GM18505 (cell line): ENCODE data around the gene TMEM108.

ENCODE experiments used
- ATAC-seq: cut with Tn5 transposase; IDR thresholded peaks from one replicate; pipeline ENCODE4 v1.9.1; 2021; ENCODE audit not compliant: unreplicated experiment
- POLR2A ChIP-seq: IDR thresholded peaks from 4 replicates; pipeline ENCODE4 v1.6.1; 2011; ENCODE audit warnings: borderline replicate concordance; ENCODE audit not compliant: insufficient read depth, insufficient read length; ENCODE audit errors: extremely low read depth

TMEM108 gene

DNA sequence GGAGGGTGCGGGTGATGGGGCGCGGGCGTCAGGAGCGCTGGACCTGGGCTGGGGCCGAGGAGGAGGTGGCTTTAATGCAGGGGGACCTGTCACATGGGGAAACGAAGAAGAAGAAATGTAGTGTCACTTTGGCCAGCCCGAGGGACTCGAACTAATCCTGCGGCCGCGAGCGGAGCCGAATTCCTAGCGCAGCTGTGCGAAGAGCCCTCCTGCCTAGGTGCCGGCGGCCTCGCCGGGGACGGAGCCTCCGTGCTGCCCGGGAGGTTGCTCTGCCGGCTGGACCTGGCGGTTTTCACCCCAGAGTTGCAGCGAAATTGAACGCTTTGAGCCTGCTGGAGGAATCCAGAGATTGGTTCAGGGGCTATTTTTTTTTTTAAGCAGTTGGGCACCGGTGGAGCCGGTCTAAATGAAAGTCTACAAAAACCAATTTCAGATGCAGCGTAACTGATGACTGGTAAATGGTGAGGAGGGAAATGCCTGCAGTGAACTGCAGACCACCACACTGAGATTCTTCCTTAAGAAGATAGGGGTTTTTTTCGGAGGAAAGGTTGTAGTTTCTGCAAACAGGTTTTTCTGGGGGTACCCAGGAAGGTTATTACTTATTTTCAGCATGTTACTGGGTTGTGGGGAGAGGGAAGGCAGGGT lies 662 bp downstream of the TMEM108 start:
- no peak for TF ChIP-seq POLR2A
- no peak for ATAC-seq

DNA sequence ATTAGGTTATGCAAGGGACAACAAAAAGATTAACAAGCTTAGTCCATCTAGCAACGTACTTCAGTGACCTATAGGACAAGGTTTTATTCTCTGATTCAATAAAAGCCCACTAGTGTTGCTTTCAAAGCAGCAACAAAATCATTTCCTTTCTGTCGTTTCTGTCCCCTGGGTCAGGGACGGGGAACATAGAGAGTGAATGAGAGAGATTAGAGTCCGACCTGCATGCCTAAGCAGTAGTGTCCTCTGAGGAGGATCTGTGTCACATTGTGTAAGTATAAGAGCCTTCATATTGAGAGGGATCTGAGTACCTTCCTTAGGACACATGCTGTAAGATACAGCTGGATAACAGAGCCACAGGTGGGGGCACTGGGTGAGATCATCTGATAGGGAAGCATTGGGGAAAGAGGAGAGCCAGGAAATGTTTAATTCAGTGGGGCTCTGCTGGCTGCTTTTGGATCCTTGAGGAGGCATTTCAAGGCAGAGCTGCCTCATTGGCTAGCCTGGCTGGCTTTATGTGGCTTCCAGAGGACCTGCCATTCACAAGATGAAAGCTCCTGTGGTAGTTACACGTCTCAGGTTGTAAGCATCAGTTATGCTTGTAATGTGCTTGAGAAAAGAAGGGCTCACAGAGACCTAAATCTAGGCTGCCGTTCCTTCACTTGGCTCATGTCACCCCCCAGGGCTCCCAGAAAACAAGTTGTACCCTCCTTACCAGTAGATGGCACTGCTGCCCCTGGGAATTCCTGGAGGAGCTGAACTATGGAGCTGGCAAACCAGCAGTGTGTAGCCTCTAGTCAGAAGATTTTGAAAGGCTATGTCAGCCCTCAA lies 2.7 kb downstream of the TMEM108 start:
- no peak for ATAC-seq
- TF ChIP-seq POLR2A, result no peak

DNA sequence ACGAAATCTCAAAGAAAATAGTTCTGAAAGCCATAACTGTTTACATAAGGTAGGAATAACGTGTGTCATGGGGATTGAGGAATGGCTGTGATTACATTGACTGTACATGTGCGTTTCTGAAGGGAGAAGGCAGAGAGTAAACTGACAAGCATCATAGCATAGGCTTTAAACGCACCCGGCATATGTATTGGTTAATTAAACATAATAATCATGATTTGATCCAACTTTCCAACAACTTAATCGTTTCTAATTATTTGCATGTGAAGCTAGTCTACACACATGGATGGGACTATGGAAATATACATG lies 3.3 kb downstream of the TMEM108 start:
- no peak for TF ChIP-seq POLR2A
- ATAC-seq, result no peak

DNA sequence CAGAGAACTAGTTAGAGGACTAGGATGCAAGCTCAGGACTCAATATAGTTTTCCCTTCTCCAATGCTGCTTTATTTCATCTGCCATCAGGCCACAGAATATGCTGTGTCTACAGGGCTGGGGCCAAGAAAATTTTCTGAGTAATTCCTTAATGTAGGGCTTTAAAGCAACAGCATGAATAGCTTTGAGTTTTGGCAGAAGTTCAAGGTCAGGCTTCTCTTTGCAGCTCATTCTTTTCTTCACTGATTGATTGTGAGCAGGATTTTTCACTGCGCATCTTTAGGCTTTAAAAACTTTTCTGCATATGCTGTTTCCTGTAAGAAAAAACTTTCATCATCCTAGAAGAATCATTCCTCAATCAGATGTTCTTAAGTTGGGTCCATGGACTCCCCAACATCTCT lies 4.6 kb downstream of the TMEM108 start:
- no peak for ATAC-seq
- TF ChIP-seq POLR2A, result no peak

DNA sequence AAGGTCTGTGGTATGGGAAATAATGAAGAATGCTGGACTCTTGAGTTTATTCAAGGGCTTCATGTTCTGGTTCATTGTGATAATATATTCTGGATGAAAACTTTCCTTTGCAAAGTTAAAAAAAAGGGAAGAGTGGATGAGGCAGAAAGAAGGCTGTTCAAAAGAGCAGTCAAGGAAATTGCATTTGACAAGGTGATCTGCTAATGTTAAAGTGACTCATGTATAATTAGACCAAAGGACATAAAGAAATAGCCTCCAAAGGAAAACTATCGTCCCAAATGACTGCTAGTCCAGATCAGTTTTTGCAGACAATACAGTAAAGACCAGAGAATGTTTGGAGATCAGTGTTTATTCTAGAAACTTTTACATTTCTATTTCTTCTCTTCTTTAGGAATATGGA lies 9.8 kb downstream of the TMEM108 start:
- ATAC-seq, result no peak
- no peak for TF ChIP-seq POLR2A

DNA sequence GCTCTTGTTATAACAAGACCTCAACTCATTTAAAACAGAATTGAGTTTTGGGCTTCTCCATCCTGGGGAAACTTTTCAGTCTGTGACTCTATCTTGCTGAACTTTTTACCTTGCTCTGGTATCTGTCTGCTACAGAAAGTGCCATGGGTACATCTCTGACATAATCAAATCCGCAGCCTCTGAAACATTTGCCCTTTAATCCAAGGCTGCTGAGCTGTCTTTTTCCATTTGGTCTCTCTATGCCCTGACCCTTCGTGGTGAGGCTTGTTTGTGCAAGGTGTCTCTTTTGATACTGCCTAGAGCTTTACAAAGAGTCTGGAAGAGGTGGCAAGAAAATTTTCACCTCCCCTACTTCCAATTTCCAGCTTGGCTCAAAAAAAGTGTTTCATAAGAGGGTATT lies 11.3 kb downstream of the TMEM108 start:
- ATAC-seq, result no peak
- TF ChIP-seq POLR2A, result no peak

DNA sequence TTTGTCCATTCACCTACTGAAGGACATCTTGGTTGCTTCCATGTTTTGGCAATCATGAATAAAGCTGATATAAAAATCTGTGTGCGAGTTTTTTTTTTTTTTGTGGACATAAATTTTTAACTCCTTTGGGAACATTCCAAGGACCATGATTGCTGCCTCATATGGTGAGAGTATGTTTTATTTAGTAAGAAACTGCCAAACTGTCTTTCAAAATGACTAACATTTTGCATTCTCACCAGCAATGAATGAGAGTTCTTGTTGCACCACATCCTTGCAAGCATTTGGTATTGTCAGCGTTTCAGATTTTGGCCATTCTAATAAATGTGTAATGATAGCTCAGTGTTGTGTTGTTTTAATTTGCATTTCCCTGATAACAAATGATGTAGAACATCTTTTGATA lies 12.7 kb downstream of the TMEM108 start:
- no peak for ATAC-seq
- TF ChIP-seq POLR2A, result no peak

DNA sequence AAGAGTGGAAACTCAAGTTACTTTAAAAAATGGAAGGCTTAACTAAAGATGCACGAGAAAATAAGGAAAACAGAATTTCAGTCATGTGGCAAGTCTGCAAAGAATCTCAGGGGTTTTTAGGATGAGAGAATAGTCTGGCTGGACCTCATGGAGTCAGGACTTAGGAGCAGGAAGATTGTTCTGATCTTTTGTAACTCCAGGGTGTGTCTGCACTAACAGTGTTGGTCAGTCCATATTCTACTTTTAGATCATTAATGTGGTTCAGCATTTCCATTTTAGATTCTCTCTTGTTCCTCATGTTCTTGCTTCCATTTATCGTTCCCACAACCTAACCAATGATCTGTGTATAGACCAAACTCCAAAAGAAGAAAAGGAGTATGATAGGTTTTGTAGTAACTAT lies 15.3 kb downstream of the TMEM108 start:
- no peak for ATAC-seq
- no peak for TF ChIP-seq POLR2A

DNA sequence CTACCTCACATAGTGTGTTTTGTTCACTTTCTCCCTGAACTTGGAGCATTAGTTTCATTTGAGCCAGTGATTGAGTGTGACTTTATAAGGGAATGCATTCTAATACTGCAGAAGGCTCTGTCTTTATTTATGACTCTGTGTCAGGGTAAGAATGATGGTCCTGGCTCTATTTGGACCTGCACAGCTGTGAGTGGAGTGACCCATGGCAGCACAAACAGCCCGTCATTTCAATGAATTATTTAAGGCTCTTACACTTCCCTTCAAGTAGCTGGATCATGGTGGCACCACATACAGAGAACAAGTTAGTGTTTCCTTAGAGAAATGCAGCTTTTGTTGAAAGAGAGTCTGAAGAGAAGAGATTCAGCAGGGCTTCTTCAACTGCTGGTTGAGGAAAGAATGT lies 16.4 kb downstream of the TMEM108 start:
- no peak for TF ChIP-seq POLR2A

DNA sequence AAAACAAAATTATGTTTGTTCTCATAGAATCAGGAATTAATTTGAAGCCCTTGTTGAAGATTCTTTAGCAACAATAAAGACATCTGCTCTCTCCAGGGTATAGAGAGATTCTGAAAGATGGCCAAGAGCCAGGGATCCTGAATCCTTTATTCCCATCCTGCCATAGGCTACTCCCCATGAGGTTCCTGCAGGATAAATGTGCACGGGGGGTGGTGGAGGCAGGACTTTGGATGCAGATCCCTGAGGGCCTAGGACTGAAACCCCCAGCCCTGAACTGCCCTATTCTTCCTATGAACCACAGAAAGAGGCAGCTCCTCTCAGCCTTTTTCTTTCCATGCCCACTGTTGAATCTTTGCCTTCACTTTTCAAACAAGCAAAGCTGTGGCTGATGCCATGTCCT lies 17.1 kb downstream of the TMEM108 start:
- no peak for ATAC-seq

More for the DNA sequence above, 16.4 kb downstream of the TMEM108 start:
- no peak for ATAC-seq

DNA sequence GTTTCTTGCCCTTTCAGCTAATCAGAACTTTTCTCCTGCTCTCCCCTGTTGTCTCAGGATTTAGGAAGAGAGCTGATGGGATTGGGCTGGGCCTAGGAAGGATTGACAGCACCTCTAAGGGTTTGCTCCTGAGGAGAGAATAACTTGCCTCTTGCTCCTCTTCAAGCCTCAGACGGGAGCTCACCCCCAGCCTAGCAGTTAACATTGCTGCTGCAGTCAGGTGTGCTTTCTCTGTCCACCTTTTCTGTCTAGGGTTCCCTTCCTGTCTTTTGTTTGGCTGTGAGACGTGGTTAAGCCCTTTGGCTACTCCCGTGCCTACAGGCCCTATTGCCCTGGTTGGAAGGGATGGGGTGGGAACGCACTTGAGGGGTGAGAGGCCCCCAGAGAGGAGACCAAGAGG lies 20.1 kb downstream of the TMEM108 start:
- no peak for TF ChIP-seq POLR2A
- ATAC-seq, result no peak

More for the DNA sequence above, 17.1 kb downstream of the TMEM108 start:
- TF ChIP-seq POLR2A, result no peak

DNA sequence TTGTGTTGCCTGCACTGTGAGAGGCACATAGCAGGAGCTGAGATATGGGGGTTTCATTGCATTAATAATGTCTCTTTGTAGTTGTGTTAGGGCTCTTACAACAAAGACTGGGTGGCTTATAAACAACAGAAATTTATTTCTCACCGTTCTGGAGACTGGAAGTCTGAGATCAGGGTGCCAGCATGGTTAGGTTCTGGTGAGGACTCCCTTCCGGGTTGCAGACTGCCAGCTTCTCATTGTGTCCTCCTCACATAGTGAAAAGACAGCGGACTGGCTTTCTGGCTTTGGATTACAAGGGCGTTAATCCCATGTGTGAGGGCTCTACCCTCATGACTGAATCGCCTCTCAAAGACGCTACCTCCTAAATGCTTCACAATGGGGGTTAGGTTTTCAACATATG lies 20.6 kb downstream of the TMEM108 start:
- no peak for ATAC-seq
- no peak for TF ChIP-seq POLR2A

DNA sequence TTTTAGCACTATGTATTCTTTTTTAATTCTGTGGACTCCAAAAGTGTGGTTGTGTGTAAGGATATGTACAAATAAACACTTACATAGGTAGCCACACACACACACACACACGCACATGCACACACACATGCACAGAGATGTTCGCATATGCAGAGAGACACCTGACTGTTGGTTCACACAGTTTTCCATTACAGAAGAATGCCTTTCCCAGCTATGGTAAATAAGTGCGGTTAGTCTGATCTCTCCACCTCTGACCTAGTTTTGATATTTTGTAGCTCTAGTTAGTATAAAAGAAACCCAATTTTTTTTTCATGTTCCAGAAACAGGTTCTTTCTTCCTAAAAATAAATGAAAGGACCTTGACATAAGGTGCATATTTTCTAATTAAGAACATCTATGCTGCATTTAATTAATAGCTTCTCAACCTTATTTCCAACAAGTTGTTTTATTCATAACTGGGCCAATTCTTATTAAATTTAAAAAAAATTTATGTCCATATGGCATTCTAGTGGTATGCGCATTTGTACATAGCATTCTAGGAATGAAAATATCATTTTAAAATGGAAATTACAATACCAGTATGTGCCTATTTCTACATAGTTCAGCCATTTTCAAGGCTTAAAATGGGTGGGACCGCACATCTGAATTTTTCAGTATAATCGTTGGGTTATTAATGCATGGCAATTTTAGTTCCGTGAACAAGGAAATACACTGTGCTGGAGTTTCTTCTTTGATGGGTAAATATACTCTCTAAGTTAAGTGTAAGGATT lies 27.2 kb downstream of the TMEM108 start:
- no peak for TF ChIP-seq POLR2A
- ATAC-seq, result no peak

DNA sequence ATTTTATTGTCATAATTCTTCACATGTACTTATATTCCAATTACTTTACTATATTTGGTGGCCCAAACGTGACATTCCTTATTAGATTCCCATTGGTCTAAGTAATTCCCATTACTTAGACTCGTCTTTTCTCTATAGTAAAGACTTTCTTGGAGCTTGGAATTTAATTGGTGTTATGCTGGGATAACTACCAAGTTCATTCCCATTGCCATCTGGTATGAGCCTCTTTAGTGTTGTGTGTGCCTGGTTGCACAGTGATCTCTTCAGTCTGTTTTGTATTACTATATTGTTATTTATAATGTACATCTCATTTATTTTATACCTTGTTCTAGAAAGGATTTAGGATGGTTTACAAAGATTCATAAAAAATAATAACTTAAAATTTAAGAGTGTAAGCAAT lies 27.8 kb downstream of the TMEM108 start:
- no peak for TF ChIP-seq POLR2A
- ATAC-seq, result no peak

DNA sequence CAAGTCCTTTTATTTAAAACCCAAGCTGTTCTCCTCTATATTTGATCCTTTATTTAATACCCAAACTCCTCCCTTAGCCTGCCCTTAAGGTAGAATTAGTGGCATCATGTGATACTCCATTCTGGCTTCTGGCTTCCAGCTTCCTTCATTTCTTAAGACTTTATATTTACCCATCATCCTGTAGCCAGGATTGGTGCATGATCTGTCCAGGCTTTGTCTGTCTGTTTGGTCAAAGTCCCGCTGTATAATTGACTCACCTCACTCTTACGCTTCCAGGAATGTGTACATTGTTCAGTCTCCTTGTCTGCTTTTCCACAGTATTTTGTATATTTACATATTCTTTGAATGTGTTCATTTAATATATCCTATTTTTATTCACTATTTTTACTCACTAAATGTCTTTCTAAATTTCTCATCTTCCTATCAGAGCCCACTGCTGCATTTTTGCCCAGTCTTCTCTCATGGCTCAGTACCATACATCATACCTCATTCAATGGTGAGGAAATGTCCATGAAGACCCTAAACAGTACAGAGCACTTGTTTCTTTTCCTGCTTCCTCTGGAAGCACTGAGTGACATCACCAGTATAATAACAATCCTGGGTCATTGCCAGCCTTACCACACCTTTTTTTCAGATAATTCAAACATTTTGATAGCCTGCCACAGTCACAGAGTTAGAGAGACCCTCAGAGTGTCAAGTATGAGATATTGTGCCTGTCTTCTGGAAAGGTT lies 31.5 kb downstream of the TMEM108 start:
- ATAC-seq, result no peak

More for the DNA sequence above, 31.5 kb downstream of the TMEM108 start:
- no peak for TF ChIP-seq POLR2A
